Endothelial cell of coronary artery (primary cell): ENCODE data around the gene KLHDC8B. TPM values are rescaled to one million over a fixed set of nuclear protein-coding genes. Genes with fewer than 3 reads are reported as not detected.

Source experiments
- total RNA-seq: library from RNA; depleted of rRNA; stranded (reverse); fragments of >200 nt; gene quantifications from 2 replicates; pipeline ENCODE4 v1.2.3, GENCODE V29; 2014

Gene KLHDC8B
- 29.3 and 31.9 TPM in 2 replicates for total RNA-seq

GRCh38 chr3:49171119-49171774 is at the start of gene KLHDC8B:
TSS of gene KLHDC8B (plus strand) at chr3:49171598. CDS start at chr3:49172770, 1,172 bp downstream.

GRCh38 chr3:49132437-49133225 is 38.8 kb upstream of the KLHDC8B start, which contains the start of gene LAMB2:
TSS of gene LAMB2 (minus strand) at chr3:49133050. CDS start at chr3:49132867, 183 bp downstream.

DNA sequence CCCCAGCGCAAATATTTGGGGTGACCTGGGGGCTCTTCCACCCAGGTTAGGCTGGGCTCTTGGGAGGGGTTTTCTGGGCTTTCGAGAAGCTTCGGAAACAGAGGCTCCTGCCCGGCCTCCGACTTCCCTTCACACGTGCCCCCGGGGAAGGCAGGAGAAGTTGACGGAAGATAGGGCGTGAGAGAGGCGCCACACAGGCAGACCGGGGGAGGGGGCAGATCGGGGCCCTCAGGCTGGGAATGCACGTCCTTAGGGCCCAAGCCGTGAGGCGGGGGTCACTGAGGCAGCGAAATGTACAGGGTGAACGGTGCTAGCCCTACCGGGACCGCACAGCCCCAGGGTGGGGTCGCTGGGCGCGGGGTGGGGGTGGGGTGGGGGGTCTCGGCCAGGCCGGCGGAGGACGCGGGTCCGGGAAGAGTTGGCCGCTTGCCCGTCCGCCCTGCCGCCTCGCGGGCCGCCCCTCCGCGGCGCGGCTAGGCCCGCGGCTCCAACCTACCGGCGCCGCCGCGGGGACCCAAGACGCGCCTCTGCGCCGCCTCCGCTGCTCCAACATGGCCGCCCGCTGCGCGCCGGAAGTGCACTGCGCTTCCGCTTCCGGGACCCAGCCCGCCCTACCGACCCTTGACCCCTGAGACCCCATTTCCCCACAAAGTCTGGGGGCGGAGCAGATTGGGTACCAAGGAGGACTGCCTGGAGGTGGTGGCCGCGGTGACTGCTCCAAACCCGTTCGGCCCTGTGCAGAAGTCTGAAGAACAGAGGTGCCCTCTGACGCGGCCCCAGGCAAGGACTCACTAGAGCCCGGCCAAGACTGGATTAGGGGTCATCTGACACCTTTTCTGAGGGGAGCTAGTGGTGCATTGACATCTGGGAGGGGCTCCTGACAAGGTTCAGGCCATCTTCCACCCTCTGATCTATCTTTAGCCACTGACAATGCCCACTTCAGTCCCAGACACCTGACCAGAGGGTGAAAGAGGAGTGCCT is 5.3 kb upstream of the KLHDC8B start, which contains the start of gene CCDC71:
TSS of gene CCDC71 (minus strand) at position 561 of the 981 bp plus-strand sequence. CDS start 2,123 bp downstream, outside the sequence.

Other genes with a start within 250 kb of the KLHDC8B start
- 14.7 and 31.5 TPM in 2 replicates for gene P4HTM, start 181.4 kb upstream of the KLHDC8B start, total RNA-seq
- gene WDR6, start 164.2 kb upstream of the KLHDC8B start, total RNA-seq: 69.4 and 98.7 TPM in 2 replicates
- gene DALRD3, start 153.0 kb upstream of the KLHDC8B start, total RNA-seq: 33.7 and 46.4 TPM in 2 replicates
- gene NDUFAF3, start 149.5 kb upstream of the KLHDC8B start, total RNA-seq: 46.8 and 56.0 TPM in 2 replicates
- 341 and 373 TPM in 2 replicates for gene IMPDH2, start 142.2 kb upstream of the KLHDC8B start, total RNA-seq
- gene QRICH1, start 77.5 kb upstream of the KLHDC8B start, total RNA-seq: 48.5 and 61.9 TPM in 2 replicates
- gene QARS1, start 66.8 kb upstream of the KLHDC8B start, total RNA-seq: 272 and 308 TPM in 2 replicates
- gene USP19, start 50.8 kb upstream of the KLHDC8B start, total RNA-seq: 34.4 and 43.7 TPM in 2 replicates
- gene LAMB2, start 38.5 kb upstream of the KLHDC8B start, total RNA-seq: 330 and 659 TPM in 2 replicates
- gene CCDC71, start 5.3 kb upstream of the KLHDC8B start, total RNA-seq: 15.2 and 18.6 TPM in 2 replicates
- gene C3orf62, start 105.6 kb downstream of the KLHDC8B start, total RNA-seq: 0.81 and 2.0 TPM in 2 replicates
- gene USP4, start 168.5 kb downstream of the KLHDC8B start, total RNA-seq: 26.7 and 33.3 TPM in 2 replicates
- gene GPX1, start 186.8 kb downstream of the KLHDC8B start, total RNA-seq: 330 and 468 TPM in 2 replicates
- gene RHOA, start 240.4 kb downstream of the KLHDC8B start, total RNA-seq: 507 and 573 TPM in 2 replicates
- 12.8 and 13.5 TPM in 2 replicates for gene TCTA, start 240.8 kb downstream of the KLHDC8B start, total RNA-seq